PC-9 (cell line): ENCODE data around the gene SORBS1. TPM values are rescaled to one million over a fixed set of nuclear protein-coding genes. Genes with fewer than 3 reads are reported as not detected.

Experiments used
- BruUV-seq: library from RNA; stranded (reverse); fragments of 400-500 nt; replicated peaks from 2 replicates; lab custom pipeline; 2021; lab: Mats Ljungman, UMichigan
- CTCF ChIA-PET: fragments of 300-600 bp; sonication (Branson Sonifier 250); formaldehyde crosslinking; loops from one replicate; lab custom pipeline; 2022; ENCODE audit warnings: antibody characterized with exemption; lab: Charles Lee
- POLR2A ChIA-PET: fragments of 300-600 bp; sonication (Branson Sonifier 250); formaldehyde crosslinking; loops from one replicate; lab custom pipeline; 2022; ENCODE audit warnings: antibody characterized with exemption; ENCODE audit not compliant: unreplicated experiment; lab: Charles Lee
- DNase-seq, 2 experiments: peaks; one replicate each; pipeline versions ENCODE4 v3.0.0 to v3.0.0-alpha.2; 2015 to 2022; ENCODE audit warnings: mixed read lengths in 1 of 2
- H2AFZ ChIP-seq: fragments of 200-600 bp; sonication (generic); 2 replicates; pipeline ENCODE4 v1.8.1; 2017; ENCODE audit warnings: antibody characterized with exemption
- H3F3A ChIP-seq: fragments of 200-600 bp; sonication (generic); 2 replicates; pipeline ENCODE4 v1.8.1; 2017; ENCODE audit warnings: antibody characterized with exemption, mild to moderate bottlenecking, low read depth; ENCODE audit not compliant: insufficient read depth
- H3K27ac ChIP-seq: fragments of 200-600 bp; sonication (generic); 2 replicates; pipeline ENCODE4 v1.6.1; 2016; ENCODE audit warnings: mixed run types
- H3K27me3 ChIP-seq: fragments of 200-600 bp; sonication (generic); 2 replicates; pipeline ENCODE4 v1.6.1; 2016; ENCODE audit warnings: low read depth, mixed run types; ENCODE audit not compliant: insufficient read depth
- H3K36me3 ChIP-seq: fragments of 200-600 bp; sonication (generic); 2 replicates; pipeline ENCODE4 v1.6.1; 2016; ENCODE audit warnings: low read depth, mixed run types
- H3K4me1 ChIP-seq: fragments of 200-600 bp; sonication (generic); replicated peaks from 2 replicates; pipeline ENCODE4 v1.6.1; 2016; ENCODE audit warnings: mixed run types; ENCODE audit not compliant: insufficient read depth
- H3K4me2 ChIP-seq: fragments of 200-600 bp; sonication (generic); 2 replicates; pipeline ENCODE4 v1.6.1; 2017; ENCODE audit warnings: mixed run types
- H3K4me3 ChIP-seq: fragments of 200-600 bp; sonication (generic); 2 replicates; pipeline ENCODE4 v1.6.1; 2016; ENCODE audit warnings: mixed run types
- H3K79me2 ChIP-seq: fragments of 200-600 bp; sonication (generic); 2 replicates; pipeline ENCODE4 v1.6.1; 2017; ENCODE audit warnings: low read depth, mixed run types
- H3K9me2 ChIP-seq: fragments of 200-600 bp; sonication (generic); 2 replicates; pipeline ENCODE4 v1.8.1; 2017; ENCODE audit warnings: mild to moderate bottlenecking; ENCODE audit not compliant: insufficient read depth
- H3K9me3 ChIP-seq: fragments of 200-600 bp; sonication (generic); 2 replicates; pipeline ENCODE4 v1.8.1; 2016; ENCODE audit warnings: low read depth; ENCODE audit not compliant: insufficient read depth
- H4K20me1 ChIP-seq: fragments of 200-600 bp; sonication (generic); 2 replicates; pipeline ENCODE4 v1.8.1; 2017; ENCODE audit not compliant: insufficient read depth
- EZH2 ChIP-seq: fragments of 200-600 bp; sonication (generic); IDR thresholded peaks from 2 replicates; pipeline ENCODE4 v1.8.0; 2017; ENCODE audit warnings: antibody characterized with exemption, low read depth
- intact Hi-C: fragments of 100-400 bp; cut with micrococcal nuclease; formaldehyde crosslinking; loops from one replicate; pipeline ENCODE4 v1.10.0; 2022; ENCODE audit not compliant: unreplicated experiment
- total RNA-seq: library from RNA; stranded (reverse); gene quantifications from 2 replicates; pipeline ENCODE4 v1.2.3, GENCODE V29; 2021
- TF ChIP-seq, protein P1 (sequence below): fragments of 200-600 bp; sonication (generic); conservative IDR thresholded peaks from 2 replicates; pipeline ENCODE4 v1.6.1; 2017; ENCODE audit warnings: mixed run types, antibody characterized with exemption, mild to moderate bottlenecking, moderate library complexity

The SORBS1 gene
- total RNA-seq, 1 experiment from 2014 or later, result 5.0 TPM

GRCh38 chr10:95441547-95441923 lies 119.6 kb downstream of the SORBS1 start:
- Histone ChIP-seq H3K27me3 (no peaks in the 10 kb centered on the region), H4K20me1 (no peaks in the 10 kb centered on the region), H3K4me1 (peaks cover 8% of the 10 kb centered on the region; the same call in 1 of the 2 replicates), H3K9me2 (no peaks in the 10 kb centered on the region), H2AFZ (no peak overlapping the region), H3K27ac (no peak overlapping the region), H3K36me3 (no peaks in the 10 kb centered on the region), H3K9me3 (no peaks in the 10 kb centered on the region), H3K4me2 (no peak overlapping the region), H3K4me3 (no peak overlapping the region), H3F3A (no peaks in the 10 kb centered on the region), H3K79me2 (no peaks in the 10 kb centered on the region)
- CTCF ChIA-PET, result no interaction called here
- TF ChIP-seq, protein P1, sequence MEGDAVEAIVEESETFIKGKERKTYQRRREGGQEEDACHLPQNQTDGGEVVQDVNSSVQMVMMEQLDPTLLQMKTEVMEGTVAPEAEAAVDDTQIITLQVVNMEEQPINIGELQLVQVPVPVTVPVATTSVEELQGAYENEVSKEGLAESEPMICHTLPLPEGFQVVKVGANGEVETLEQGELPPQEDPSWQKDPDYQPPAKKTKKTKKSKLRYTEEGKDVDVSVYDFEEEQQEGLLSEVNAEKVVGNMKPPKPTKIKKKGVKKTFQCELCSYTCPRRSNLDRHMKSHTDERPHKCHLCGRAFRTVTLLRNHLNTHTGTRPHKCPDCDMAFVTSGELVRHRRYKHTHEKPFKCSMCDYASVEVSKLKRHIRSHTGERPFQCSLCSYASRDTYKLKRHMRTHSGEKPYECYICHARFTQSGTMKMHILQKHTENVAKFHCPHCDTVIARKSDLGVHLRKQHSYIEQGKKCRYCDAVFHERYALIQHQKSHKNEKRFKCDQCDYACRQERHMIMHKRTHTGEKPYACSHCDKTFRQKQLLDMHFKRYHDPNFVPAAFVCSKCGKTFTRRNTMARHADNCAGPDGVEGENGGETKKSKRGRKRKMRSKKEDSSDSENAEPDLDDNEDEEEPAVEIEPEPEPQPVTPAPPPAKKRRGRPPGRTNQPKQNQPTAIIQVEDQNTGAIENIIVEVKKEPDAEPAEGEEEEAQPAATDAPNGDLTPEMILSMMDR, result no peak
- no peak for TF ChIP-seq EZH2
- no TSS peak for BruUV-seq
- no peak for DNase-seq
- intact Hi-C loops, result no loop called here
- POLR2A ChIA-PET, result no interaction called here

DNA sequence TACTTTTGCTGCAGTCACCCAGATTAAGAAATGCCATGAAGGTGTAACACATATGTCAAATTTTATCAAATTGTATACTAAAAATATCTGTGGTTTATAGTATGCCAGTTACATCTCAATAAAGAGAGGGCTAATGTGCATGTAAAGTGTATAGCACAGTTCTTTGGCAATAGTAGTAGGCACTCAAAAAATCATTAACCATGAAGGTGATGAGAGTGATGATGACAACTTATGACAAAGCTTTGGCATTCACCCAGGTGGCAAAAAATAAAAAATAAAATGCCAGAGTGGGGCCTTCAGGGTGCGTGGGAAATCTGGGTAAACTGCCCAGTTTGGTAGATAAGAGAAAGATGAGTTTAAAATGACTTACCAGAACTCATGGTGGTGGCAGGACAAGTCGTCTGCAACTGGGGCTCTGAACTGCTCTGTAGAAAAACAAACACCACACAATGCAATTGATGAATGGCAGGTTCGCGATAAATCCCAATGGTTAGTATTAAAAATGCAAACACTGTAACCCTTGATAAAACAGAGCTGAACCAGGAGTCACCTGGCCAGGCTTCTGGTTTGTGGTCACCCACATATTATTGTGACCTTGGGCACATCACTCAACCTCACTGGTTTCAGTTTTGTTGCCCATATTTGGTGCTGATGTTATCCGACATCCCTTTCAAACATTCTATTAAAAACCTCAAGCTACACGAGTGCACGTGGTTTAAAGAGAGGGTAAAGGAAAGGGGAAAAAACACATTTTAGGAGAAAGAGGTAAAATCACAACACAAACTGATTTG lies 120.2 kb downstream of the SORBS1 start:
- no peaks in the 10 kb centered on the region for H3K79me2 ChIP-seq
- TF ChIP-seq, protein P1, result no peak
- TF ChIP-seq EZH2, result no peak
- H3K27ac ChIP-seq, result no peak overlapping the region
- no peak for DNase-seq
- no peak overlapping the region for H2AFZ ChIP-seq
- no peak overlapping the region for H3K4me3 ChIP-seq
- H3K4me1 ChIP-seq, result peaks cover 8% of the 10 kb centered on the region; the same call in 1 of the 2 replicates
- no peaks in the 10 kb centered on the region for H3F3A ChIP-seq
- no peaks in the 10 kb centered on the region for H4K20me1 ChIP-seq
- ChIA-PET CTCF (no interaction called here), POLR2A (no interaction called here)
- no peaks in the 10 kb centered on the region for H3K27me3 ChIP-seq
- no peak overlapping the region for H3K4me2 ChIP-seq
- H3K9me3 ChIP-seq, result no peaks in the 10 kb centered on the region
- no TSS peak for BruUV-seq
- no peaks in the 10 kb centered on the region for H3K9me2 ChIP-seq
- H3K36me3 ChIP-seq, result no peaks in the 10 kb centered on the region
- intact Hi-C loops, result no loop called here

- H3K9me2 ChIP-seq, result no peaks in the 10 kb centered on the region
- no peak overlapping the region for H3K4me2 ChIP-seq
- no peak for DNase-seq
- TF ChIP-seq EZH2, result no peak
- TF ChIP-seq, protein P1, result no peak
- no peak overlapping the region for H3K27ac ChIP-seq
- intact Hi-C loops, result no loop called here
- no peaks in the 10 kb centered on the region for H3K9me3 ChIP-seq
- no peak overlapping the region for H2AFZ ChIP-seq
- no peak overlapping the region for H3K4me3 ChIP-seq
- no peaks in the 10 kb centered on the region for H3K27me3 ChIP-seq
- H3F3A ChIP-seq, result no peaks in the 10 kb centered on the region
- H3K36me3 ChIP-seq, result no peaks in the 10 kb centered on the region
- no TSS peak for BruUV-seq
- ChIA-PET POLR2A (no interaction called here), CTCF (no interaction called here)
- 0 out of 2 replicates have a peak, but pooled peaks cover 2% of the 10 kb centered on the region for H3K4me1 ChIP-seq
- no peaks in the 10 kb centered on the region for H4K20me1 ChIP-seq
- no peaks in the 10 kb centered on the region for H3K79me2 ChIP-seq
Measured at GRCh38 chr10:95440038-95440725, 121.0 kb downstream of the SORBS1 start.
